ENCODE results near the gene MPDU1.
"Not testable (repeated sequence)": the region's sequence is repeated elsewhere in the genome, so short reads cannot be mapped to it uniquely, and the experiment has no call there.

Gene MPDU1

DNA sequence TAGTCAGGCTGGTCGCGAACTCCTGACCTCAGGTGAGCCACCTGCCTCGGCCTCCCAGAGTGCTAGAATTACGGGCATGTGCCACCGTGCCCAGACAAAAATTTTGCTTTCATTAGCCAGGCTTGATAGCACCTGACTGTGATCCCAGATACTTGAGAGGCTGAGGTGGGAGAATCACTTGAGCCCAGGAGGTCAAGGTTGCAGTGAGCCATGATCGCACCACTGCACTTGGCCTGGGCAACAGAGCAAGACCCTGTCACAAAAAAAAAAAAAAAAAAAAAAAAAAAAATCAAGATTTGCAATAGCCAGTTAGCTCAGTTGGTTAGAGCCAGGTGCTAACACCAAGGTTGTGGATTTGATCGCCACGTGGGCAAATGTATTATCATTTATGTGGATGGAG is 37.2 kb downstream of the MPDU1 start:
- DNase-seq: no peak

- no peak for DNase-seq
These were observed 40.0 kb downstream of the MPDU1 start for GRCh38 chr17:7623661-7624060.

- DNase-seq: not testable (repeated sequence)
These were observed 42.1 kb downstream of the MPDU1 start for GRCh38 chr17:7625749-7626148.

GRCh38 chr17:7626307-7626706 is 42.7 kb downstream of the MPDU1 start:
- no peak for DNase-seq

- DNase-seq: no peak
These were observed 43.3 kb downstream of the MPDU1 start for GRCh38 chr17:7626956-7627249.

GRCh38 chr17:7627250-7628121 is 43.8 kb downstream of the MPDU1 start, which contains the start of gene SAT2:
Gene SAT2 (minus strand): TSS chr17:7627821. CDS start chr17:7627635, 186 bp downstream.
- DNase-seq: peak; percentile 86

DNA sequence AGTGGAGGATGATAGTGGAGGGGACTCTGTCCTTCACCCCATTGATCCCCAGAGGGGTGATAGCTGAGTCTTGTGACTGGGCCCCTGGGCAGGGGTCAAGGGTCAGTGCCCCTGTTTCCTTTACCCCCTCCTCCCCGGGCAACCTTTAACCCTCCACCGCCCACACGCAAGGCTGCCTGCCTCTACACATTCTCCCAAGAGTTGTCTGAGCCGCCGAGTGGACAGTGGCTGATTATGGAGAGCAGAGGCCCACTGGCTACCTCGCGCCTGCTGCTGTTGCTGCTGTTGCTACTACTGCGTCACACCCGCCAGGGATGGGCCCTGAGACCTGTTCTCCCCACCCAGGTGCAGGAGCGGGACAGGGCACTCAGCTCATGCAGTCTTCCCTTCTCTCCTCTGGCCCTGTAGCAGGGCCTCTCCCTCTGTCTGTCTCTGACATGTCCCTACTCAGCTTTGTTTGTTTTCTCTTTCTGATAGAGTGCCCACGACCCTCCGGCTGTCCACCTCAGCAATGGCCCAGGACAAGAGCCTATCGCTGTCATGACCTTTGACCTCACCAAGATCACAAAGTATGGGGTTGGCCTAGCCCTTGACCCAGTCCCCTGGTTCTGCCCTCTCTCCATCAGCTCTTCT is 46.4 kb downstream of the MPDU1 start, which contains the start of gene SHBG:
TSS of gene SHBG (plus strand) at position 197 of the 633 bp plus-strand sequence. CDS start at position 235, 38 bp downstream.
- DNase-seq: no peak

- no peak for DNase-seq
These were observed 48.0 kb downstream of the MPDU1 start for GRCh38 chr17:7631398-7632380.

DNA sequence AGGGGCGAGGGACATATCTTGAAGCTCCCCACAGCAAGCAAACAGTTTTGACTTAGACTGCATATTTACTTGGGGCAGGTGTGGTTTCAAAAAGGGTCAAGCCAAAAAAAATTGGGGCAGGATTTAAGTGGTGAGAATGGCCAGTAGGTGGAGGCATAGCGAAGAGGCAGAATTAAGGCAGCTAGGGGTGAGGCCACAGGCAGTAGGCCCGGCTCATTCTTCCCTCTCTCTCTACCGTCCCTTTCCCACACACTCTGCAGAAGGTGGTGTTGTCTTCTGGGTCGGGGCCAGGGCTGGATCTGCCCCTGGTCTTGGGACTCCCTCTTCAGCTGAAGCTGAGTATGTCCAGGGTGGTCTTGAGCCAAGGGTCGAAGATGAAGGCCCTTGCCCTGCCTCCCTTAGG is 48.8 kb downstream of the MPDU1 start:
- peak; percentile 38 for DNase-seq

GRCh38 chr17:7633093-7633492 is 49.4 kb downstream of the MPDU1 start:
- no peak for DNase-seq

- DNase-seq: no peak
These were observed 50.7 kb downstream of the MPDU1 start for GRCh38 chr17:7634384-7634783.

DNA sequence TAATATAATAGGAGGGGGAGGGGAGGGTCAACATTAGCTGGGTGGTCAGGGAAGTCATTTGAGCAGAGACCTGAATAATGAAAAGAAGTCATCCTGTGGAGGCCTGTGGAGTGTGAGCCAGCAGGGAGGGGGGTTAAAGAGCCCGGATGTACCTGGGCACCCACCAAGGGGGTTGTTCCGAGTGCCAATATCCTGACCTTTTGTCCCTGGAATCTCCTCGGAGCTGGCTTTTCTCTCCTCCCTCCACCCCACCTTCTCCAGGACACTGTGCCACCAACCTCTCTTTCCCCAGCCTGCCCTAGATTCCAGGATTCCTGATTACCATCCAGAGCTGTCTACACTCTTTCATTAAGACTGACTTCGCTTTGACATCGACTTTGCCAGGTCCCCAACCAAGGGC is 52.5 kb downstream of the MPDU1 start:
- no peak for DNase-seq
